WTC11 (cell line): ENCODE measurements around the gene ZNF205.

Experiments
- CBFB ChIP-seq: sonication (generic); formaldehyde crosslinking; IDR thresholded peaks from 2 replicates; pipeline ENCODE4 v1.8.1; 2022; ENCODE audit warnings: mild to moderate bottlenecking, low read depth, missing genetic modification reagents
- IRF1 ChIP-seq: sonication (generic); formaldehyde crosslinking; IDR thresholded peaks from 2 replicates; pipeline ENCODE4 v1.8.0; 2023; ENCODE audit warnings: missing genetic modification reagents
- RELA ChIP-seq: sonication (generic); formaldehyde crosslinking; IDR thresholded peaks from 2 replicates; pipeline ENCODE4 v1.8.1; 2022; ENCODE audit warnings: missing genetic modification reagents, mild to moderate bottlenecking, borderline replicate concordance
- RORB ChIP-seq: fragments of 250-450 bp; sonication (Bioruptor Pico); IDR thresholded peaks from 2 replicates; pipeline ENCODE4 v1.9.0; 2021; ENCODE audit warnings: mild to moderate bottlenecking
- SP1 ChIP-seq: sonication (generic); formaldehyde crosslinking; conservative IDR thresholded peaks from 2 replicates; pipeline ENCODE4 v1.8.1; 2022; ENCODE audit warnings: missing genetic modification reagents
- ZNF219 ChIP-seq: sonication (generic); formaldehyde crosslinking; IDR thresholded peaks from 2 replicates; pipeline ENCODE4 v1.8.0; 2023; ENCODE audit warnings: missing genetic modification reagents, mild to moderate bottlenecking, borderline replicate concordance
- TF ChIP-seq, protein P1 (sequence below): fragments of 200-600 bp; IDR thresholded peaks from 2 replicates; pipeline ENCODE4 v1.8.0; 2022; ENCODE audit warnings: antibody characterized with exemption
- TF ChIP-seq, protein P2 (sequence below): sonication (generic); formaldehyde crosslinking; IDR thresholded peaks from 2 replicates; pipeline ENCODE4 v1.8.0; 2022; ENCODE audit warnings: mild to moderate bottlenecking, missing genetic modification reagents

DNA sequence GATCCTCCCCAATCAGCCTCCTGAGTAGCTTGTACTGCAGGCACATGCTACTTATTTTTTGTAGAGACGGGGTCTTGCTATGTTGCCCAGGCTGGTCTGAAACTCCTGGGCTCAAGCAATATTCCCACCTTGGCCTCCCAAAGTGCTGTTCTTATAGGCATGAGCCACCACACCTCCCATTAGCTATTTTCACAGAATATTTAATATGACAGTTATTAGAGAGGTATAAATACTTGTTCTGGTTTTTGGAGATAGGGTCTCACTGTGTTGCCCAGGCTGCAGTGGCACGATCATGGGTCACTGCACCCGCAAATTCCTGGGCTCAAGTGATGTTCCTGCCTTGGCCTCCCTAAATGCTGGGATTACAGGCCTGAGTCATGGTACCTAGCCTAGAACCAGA is 43.6 kb downstream of the ZNF205 start:
- no peak for TF ChIP-seq RORB (CRISPR knock-in tag)
- no peak for TF ChIP-seq RELA (CRISPR knock-in tag)
- TF ChIP-seq, protein P1, sequence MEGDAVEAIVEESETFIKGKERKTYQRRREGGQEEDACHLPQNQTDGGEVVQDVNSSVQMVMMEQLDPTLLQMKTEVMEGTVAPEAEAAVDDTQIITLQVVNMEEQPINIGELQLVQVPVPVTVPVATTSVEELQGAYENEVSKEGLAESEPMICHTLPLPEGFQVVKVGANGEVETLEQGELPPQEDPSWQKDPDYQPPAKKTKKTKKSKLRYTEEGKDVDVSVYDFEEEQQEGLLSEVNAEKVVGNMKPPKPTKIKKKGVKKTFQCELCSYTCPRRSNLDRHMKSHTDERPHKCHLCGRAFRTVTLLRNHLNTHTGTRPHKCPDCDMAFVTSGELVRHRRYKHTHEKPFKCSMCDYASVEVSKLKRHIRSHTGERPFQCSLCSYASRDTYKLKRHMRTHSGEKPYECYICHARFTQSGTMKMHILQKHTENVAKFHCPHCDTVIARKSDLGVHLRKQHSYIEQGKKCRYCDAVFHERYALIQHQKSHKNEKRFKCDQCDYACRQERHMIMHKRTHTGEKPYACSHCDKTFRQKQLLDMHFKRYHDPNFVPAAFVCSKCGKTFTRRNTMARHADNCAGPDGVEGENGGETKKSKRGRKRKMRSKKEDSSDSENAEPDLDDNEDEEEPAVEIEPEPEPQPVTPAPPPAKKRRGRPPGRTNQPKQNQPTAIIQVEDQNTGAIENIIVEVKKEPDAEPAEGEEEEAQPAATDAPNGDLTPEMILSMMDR = no peak
- no peak for TF ChIP-seq SP1 (CRISPR knock-in tag)
- TF ChIP-seq, protein P2, sequence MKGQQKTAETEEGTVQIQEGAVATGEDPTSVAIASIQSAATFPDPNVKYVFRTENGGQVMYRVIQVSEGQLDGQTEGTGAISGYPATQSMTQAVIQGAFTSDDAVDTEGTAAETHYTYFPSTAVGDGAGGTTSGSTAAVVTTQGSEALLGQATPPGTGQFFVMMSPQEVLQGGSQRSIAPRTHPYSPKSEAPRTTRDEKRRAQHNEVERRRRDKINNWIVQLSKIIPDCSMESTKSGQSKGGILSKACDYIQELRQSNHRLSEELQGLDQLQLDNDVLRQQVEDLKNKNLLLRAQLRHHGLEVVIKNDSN (CRISPR knock-in tag) = no peak
- no peak for TF ChIP-seq IRF1
- no peak for TF ChIP-seq CBFB (CRISPR knock-in tag)
- TF ChIP-seq ZNF219 = no peak
